ENCODE results near the gene MXI1.
"Not testable (repeated sequence)": the region's sequence is repeated elsewhere in the genome, so short reads cannot be mapped to it uniquely, and the experiment has no call there.

MXI1 gene

GRCh38 chr10:110184398-110184797 is 23.0 kb upstream of the MXI1 start:
- no peak for DNase-seq

- not testable (repeated sequence) for DNase-seq
Measured at GRCh38 chr10:110185646-110186182, 21.7 kb upstream of the MXI1 start.

GRCh38 chr10:110190170-110190569 is 17.2 kb upstream of the MXI1 start:
- DNase-seq, result no peak

GRCh38 chr10:110192552-110192951 is 14.9 kb upstream of the MXI1 start:
- DNase-seq, result no peak

GRCh38 chr10:110200503-110200902 is 6.9 kb upstream of the MXI1 start:
- DNase-seq, result no peak

- DNase-seq, result not testable (repeated sequence)
Measured at GRCh38 chr10:110201046-110201445, 6.4 kb upstream of the MXI1 start.

- DNase-seq, result no peak
Measured at GRCh38 chr10:110203500-110204455, 3.6 kb upstream of the MXI1 start.

GRCh38 chr10:110205051-110205675 is 2.2 kb upstream of the MXI1 start:
- no peak for DNase-seq

- no peak for DNase-seq
Measured at GRCh38 chr10:110207805-110208613, 604 bp downstream of the MXI1 start.

GRCh38 chr10:110208614-110209453 is 1.4 kb downstream of the MXI1 start:
- no peak for DNase-seq

GRCh38 chr10:110209454-110209925 is 2.1 kb downstream of the MXI1 start:
- no peak for DNase-seq

GRCh38 chr10:110209926-110210673 is 2.7 kb downstream of the MXI1 start:
- no peak for DNase-seq

GRCh38 chr10:110210674-110211464 is 3.5 kb downstream of the MXI1 start:
- peak; percentile 79 for DNase-seq

- no peak for DNase-seq
Measured at GRCh38 chr10:110211465-110211843, 4.0 kb downstream of the MXI1 start.

- no peak for DNase-seq
Measured at GRCh38 chr10:110212119-110213006, 5.0 kb downstream of the MXI1 start.

- no peak for DNase-seq
Measured at GRCh38 chr10:110214371-110214826, 7.0 kb downstream of the MXI1 start.

- DNase-seq, result no peak
Measured at GRCh38 chr10:110215286-110216170, 8.1 kb downstream of the MXI1 start.

- no peak for DNase-seq
Measured at GRCh38 chr10:110216240-110216639, 8.8 kb downstream of the MXI1 start.
